CD4-positive, alpha-beta T cell treated with Interleukin-6 at 100 ng/mL for 8 hours (primary cell): Measurements from ENCODE around the gene FAM114A2.

Experiments
- DNase-seq: peaks from one replicate; pipeline ENCODE4 v3.0.0-alpha.2; 2020; ENCODE audit warnings: mixed read lengths, low spot score

FAM114A2 gene

GRCh38 chr5:153983885-153984284 is 54.8 kb downstream of the FAM114A2 start:
- DNase-seq = no peak

- DNase-seq = no peak
Observed at GRCh38 chr5:153981905-153982605, 56.7 kb downstream of the FAM114A2 start.

GRCh38 chr5:153979028-153979783 is 59.5 kb downstream of the FAM114A2 start:
- DNase-seq = no peak

- DNase-seq = no peak
Observed at GRCh38 chr5:153974813-153975163, 63.9 kb downstream of the FAM114A2 start.

- peak; percentile 21 for DNase-seq
Observed at GRCh38 chr5:153974131-153974812, 64.4 kb downstream of the FAM114A2 start.

- DNase-seq = no peak
Observed at GRCh38 chr5:153972240-153972639, 66.5 kb downstream of the FAM114A2 start.

- DNase-seq = no peak
Observed at GRCh38 chr5:153970496-153970895, 68.2 kb downstream of the FAM114A2 start.

- DNase-seq = no peak
Observed at GRCh38 chr5:153969563-153969895, 69.2 kb downstream of the FAM114A2 start.

- no peak for DNase-seq
Observed at GRCh38 chr5:153968761-153969562, 69.7 kb downstream of the FAM114A2 start.

- DNase-seq = no peak
Observed at GRCh38 chr5:153964880-153965645, 73.6 kb downstream of the FAM114A2 start.

- DNase-seq = no peak
Observed at GRCh38 chr5:153964191-153964879, 74.4 kb downstream of the FAM114A2 start.

GRCh38 chr5:153960269-153961215 is 78.2 kb downstream of the FAM114A2 start:
- DNase-seq = no peak

GRCh38 chr5:153959134-153959957 is 79.4 kb downstream of the FAM114A2 start:
- DNase-seq = no peak

- DNase-seq = no peak
Observed at GRCh38 chr5:153957205-153957604, 81.5 kb downstream of the FAM114A2 start.

- no peak for DNase-seq
Observed at GRCh38 chr5:153953411-153953810, 85.3 kb downstream of the FAM114A2 start.

GRCh38 chr5:153952893-153953292 is 85.8 kb downstream of the FAM114A2 start:
- DNase-seq = no peak

- no peak for DNase-seq
Observed at GRCh38 chr5:153952057-153952456, 86.7 kb downstream of the FAM114A2 start.

- no peak for DNase-seq
Observed at GRCh38 chr5:153941265-153941664, 97.4 kb downstream of the FAM114A2 start.
